Spleen (tissue), 11 donors: ENCODE measurements around the gene DACT1. TPM values are rescaled to one million over a fixed set of nuclear protein-coding genes. Genes with fewer than 3 reads are reported as not detected.

Experiments
- DNase-seq: peaks from one replicate; pipeline ENCODE4 v3.0.0-alpha.2; 2020
- H3K27ac ChIP-seq, 8 donors: fragments of 200-600 bp; sonication (generic) in 7 of 8; 1 replicate in 4 of 8; 2 replicates in 4 of 8; pipeline versions ENCODE4 v1.5.0 to v1.8.0; 2016 to 2021; ENCODE audit warnings: inconsistent platforms in 4 of 8, mild to moderate bottlenecking in 4 of 8, moderate library complexity in 1 of 8
- H3K27me3 ChIP-seq, 7 donors: fragments of 200-600 bp; sonication (generic) in 6 of 7; replicated peaks in 1 of 7; 1 replicate in 4 of 7; 2 replicates in 3 of 7; pipeline versions ENCODE4 v1.5.0 to v1.8.0; 2016 to 2021; ENCODE audit warnings: inconsistent platforms in 3 of 7, mild to moderate bottlenecking in 1 of 7
- H3K36me3 ChIP-seq, 6 donors: fragments of 200-600 bp; sonication (generic) in 5 of 6; 1 replicate in 4 of 6; 2 replicates in 2 of 6; pipeline versions ENCODE4 v1.5.0 to v1.8.0; 2016 to 2021; ENCODE audit warnings: inconsistent platforms in 2 of 6
- H3K4me1 ChIP-seq, 6 donors: fragments of 200-600 bp; sonication (generic) in 5 of 6; 1 replicate in 3 of 6; 2 replicates in 3 of 6; pipeline versions ENCODE4 v1.5.0 to v1.8.0; 2016 to 2021; ENCODE audit warnings: inconsistent platforms in 3 of 6
- H3K4me3 ChIP-seq, 8 donors: fragments of 200-600 bp; sonication (generic) in 7 of 8; 1 replicate in 4 of 8; 2 replicates in 4 of 8; pipeline versions ENCODE4 v1.5.0 to v1.8.0; 2016 to 2021; ENCODE audit warnings: inconsistent platforms in 4 of 8, mild to moderate bottlenecking in 4 of 8, moderate library complexity in 2 of 8
- H3K9me3 ChIP-seq, 8 donors: fragments of 200-600 bp; sonication (generic) in 7 of 8; 1 replicate in 4 of 8; 2 replicates in 4 of 8; pipeline versions ENCODE4 v1.5.0 to v1.8.0; 2016 to 2021; ENCODE audit warnings: inconsistent platforms in 4 of 8
- POLR2A ChIP-seq, 3 donors: fragments of 450-650 bp; IDR thresholded peaks; one replicate each; pipeline ENCODE4 v1.5.1; 2017; ENCODE audit warnings: antibody characterized with exemption in 3 of 3, mild to moderate bottlenecking in 1 of 3
- POLR2AphosphoS5 ChIP-seq, 3 donors: sonication (generic); formaldehyde crosslinking; IDR thresholded peaks; one replicate each; pipeline ENCODE4 v1.5.1; 2017; ENCODE audit warnings: antibody characterized with exemption in 3 of 3
- WGBS, 5 donors: extraction: QIAGEN DNeasy Blood & Tissue Kit in 3 of 5; methylation state at CpG; one replicate each; pipeline versions ENCODE4 v1.1.5 to v1.1.7; 2013 to 2018; 5-methylcytosine and 5-hydroxymethylcytosine counted together
- intact Hi-C: fragments of 100-400 bp; cut with DNase I; formaldehyde crosslinking; loops from one replicate; pipeline ENCODE4 v1.15.0; 2023; ENCODE audit warnings: low total_unique reads
- polyA plus RNA-seq, 3 donors: library from polyadenylated mRNA; stranded (reverse); fragments of 200-250 nt; gene quantifications; one replicate each; pipeline ENCODE4 v1.2.1, GENCODE V29; 2013
- total RNA-seq, 7 donors: library from RNA; depleted of rRNA in 3 of 7; stranded (reverse); fragments of >200 nt in 3 of 7; fragmentation: NEBNext Ultra II Directional in 4 of 7; extraction: Animal tissue kit (Norgen Biotek cat#: 25700) in 4 of 7; gene quantifications; one replicate each; pipeline versions ENCODE4 v1.1.0 to v1.2.1, GENCODE V29; 2016 to 2021
- TF ChIP-seq, protein P1 (sequence below), 11 experiments: fragments of 200-600 bp in 7 of 11; fragments of 450-650 bp in 4 of 11; sonication (generic) in 4 of 11; IDR thresholded peaks in 8 of 11; conservative IDR thresholded peaks in 3 of 11; 1 replicate in 7 of 11; 2 replicates in 4 of 11; pipeline versions ENCODE4 v1.4.0 to v1.8.0; 2016 to 2021; ENCODE audit warnings: antibody characterized with exemption in 11 of 11, inconsistent platforms in 4 of 11, mild to moderate bottlenecking in 1 of 11
- donor health status: healthy with polysubstance abuse.
- donor health status: DM: no; HTN: no; CAD: no; lungs with moderate emphysema.
- donor health status: DM: no; HTN: no; CAD: no.
- donor health status: Bipolar disorder and iron deficiency.
- donor health status: healthy.
- donor health status: DM: no; HTN: no; CAD: no.
- donor health status: DM: yes; HTN: yes; CAD: no.

The DACT1 gene
- total and polyA plus RNA-seq, 10 donors = 1.3 to 23.4 (median 8.6) TPM

DNA sequence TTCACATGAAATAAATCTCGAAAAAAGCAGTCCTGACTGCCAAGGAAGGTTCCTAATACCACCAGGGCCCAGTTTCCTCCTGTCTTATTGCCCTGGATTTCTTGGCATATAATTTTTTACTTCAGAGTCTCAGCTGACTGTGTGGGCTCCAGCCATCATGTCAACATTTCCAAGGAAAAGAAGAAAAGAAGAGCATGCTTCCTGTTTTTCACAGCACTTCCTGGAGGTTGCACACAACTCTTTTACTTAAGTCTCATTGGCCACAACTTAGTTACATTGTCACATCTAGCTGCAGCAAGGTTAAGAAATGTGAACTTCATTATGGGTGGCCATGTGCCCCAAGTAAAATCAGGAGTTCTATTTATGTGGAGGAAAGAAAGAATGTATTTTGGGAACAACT, 24.3 kb downstream of the DACT1 start:
- Histone ChIP-seq H3K36me3 (no peaks in the 10 kb centered on the region), H3K4me1 (peaks cover 0 to 10% (median 0%) of the 10 kb centered on the region in 6 donors), H3K4me3 (no peak overlapping the region), H3K9me3 (no peaks in the 10 kb centered on the region), H3K27ac (no peak overlapping the region), H3K27me3 (no peaks in the 10 kb centered on the region)
- intact Hi-C loops = no loop called here
- TF ChIP-seq, protein P1, sequence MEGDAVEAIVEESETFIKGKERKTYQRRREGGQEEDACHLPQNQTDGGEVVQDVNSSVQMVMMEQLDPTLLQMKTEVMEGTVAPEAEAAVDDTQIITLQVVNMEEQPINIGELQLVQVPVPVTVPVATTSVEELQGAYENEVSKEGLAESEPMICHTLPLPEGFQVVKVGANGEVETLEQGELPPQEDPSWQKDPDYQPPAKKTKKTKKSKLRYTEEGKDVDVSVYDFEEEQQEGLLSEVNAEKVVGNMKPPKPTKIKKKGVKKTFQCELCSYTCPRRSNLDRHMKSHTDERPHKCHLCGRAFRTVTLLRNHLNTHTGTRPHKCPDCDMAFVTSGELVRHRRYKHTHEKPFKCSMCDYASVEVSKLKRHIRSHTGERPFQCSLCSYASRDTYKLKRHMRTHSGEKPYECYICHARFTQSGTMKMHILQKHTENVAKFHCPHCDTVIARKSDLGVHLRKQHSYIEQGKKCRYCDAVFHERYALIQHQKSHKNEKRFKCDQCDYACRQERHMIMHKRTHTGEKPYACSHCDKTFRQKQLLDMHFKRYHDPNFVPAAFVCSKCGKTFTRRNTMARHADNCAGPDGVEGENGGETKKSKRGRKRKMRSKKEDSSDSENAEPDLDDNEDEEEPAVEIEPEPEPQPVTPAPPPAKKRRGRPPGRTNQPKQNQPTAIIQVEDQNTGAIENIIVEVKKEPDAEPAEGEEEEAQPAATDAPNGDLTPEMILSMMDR (IDR thresholded peaks at IDR 0.05 in 8 of 11, conservative IDR thresholded peaks at IDR 0.05 in 3 of 11) = no peak
- no peak for TF ChIP-seq POLR2AphosphoS5 (IDR thresholded peaks at IDR 0.05)
- no peak for TF ChIP-seq POLR2A (IDR thresholded peaks at IDR 0.05)
- 52 to 86% (median 75%) methylated on average over 1 of the region's 1 CpG for WGBS, 5 donors
- DNase-seq = no peak

DNA sequence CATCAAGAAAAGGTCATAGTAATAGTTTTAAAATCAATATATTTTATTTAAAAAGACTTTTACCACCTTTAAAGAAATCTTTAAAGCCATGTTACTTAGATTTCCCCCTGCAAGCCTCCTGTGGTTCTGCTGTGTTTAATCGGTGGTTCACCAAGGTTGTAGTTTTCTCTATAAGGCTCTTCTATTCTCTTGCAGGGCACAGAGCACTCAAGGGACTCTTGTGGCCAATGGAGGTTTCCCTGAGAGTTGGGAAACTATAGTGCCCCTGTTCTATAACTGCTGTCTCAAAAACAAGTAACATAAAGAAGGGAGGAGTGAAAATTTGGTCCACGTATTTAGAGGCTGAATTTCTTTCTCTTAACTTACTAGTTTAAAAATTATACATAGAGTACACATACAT, 25.0 kb downstream of the DACT1 start:
- no peaks in the 10 kb centered on the region for H3K9me3 ChIP-seq
- H3K4me1 ChIP-seq = peaks cover 0 to 10% (median 0%) of the 10 kb centered on the region in 6 donors
- H3K27me3 ChIP-seq = no peaks in the 10 kb centered on the region
- no peak overlapping the region for H3K4me3 ChIP-seq
- no peak for DNase-seq
- no peak for TF ChIP-seq POLR2A (IDR thresholded peaks at IDR 0.05)
- no peak for TF ChIP-seq POLR2AphosphoS5 (IDR thresholded peaks at IDR 0.05)
- TF ChIP-seq, protein P1 (IDR thresholded peaks at IDR 0.05 in 8 of 11, conservative IDR thresholded peaks at IDR 0.05 in 3 of 11) = no peak
- intact Hi-C loops = no loop called here
- no peaks in the 10 kb centered on the region for H3K36me3 ChIP-seq
- H3K27ac ChIP-seq = no peak overlapping the region
- 78 to 91% (median 79%) methylated on average over 2 of the region's 2 CpGs for WGBS, 5 donors

DNA sequence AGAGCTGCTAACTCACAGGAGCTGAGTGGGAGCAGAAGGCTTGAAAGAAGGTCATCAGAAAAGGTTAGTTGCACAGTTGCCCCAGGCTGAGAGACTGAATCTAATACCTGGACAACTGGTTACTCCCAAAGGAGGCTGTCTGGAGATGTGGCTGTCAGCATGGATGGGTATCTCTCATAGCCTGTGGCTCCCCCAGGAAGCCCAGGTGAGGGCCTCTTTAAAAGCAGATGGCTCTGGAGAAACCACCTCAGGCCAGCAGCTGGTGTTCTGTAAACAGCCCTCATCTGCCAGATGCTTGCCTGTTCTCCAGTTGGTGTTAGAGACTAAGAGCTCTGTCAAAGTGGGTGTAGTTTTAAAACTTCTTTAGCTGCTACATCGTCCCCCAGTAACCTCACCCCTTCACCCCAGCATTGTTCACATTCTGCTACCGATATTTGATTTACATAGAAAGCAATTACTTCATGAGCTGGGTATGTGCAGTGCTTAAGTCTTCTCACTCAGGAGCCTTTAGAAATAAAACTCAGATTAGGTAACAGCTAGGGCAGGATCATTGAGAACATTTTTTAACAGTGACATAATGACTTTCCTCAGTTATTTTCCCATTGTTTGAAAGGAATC, 25.8 kb downstream of the DACT1 start:
- intact Hi-C loops = no loop called here
- H3K27ac ChIP-seq = no peak overlapping the region
- H3K4me1 ChIP-seq = peaks cover 0 to 10% (median 0%) of the 10 kb centered on the region in 6 donors
- TF ChIP-seq, protein P1 (IDR thresholded peaks at IDR 0.05 in 8 of 11, conservative IDR thresholded peaks at IDR 0.05 in 3 of 11) = no peak
- TF ChIP-seq POLR2AphosphoS5 (IDR thresholded peaks at IDR 0.05) = no peak
- TF ChIP-seq POLR2A (IDR thresholded peaks at IDR 0.05) = no peak
- H3K27me3 ChIP-seq = no peaks in the 10 kb centered on the region
- WGBS, 5 donors = 65 to 88% (median 78%) methylated on average over 2 of the region's 2 CpGs
- no peak overlapping the region for H3K4me3 ChIP-seq
- no peak for DNase-seq
- no peaks in the 10 kb centered on the region for H3K36me3 ChIP-seq
- H3K9me3 ChIP-seq = no peaks in the 10 kb centered on the region

DNA sequence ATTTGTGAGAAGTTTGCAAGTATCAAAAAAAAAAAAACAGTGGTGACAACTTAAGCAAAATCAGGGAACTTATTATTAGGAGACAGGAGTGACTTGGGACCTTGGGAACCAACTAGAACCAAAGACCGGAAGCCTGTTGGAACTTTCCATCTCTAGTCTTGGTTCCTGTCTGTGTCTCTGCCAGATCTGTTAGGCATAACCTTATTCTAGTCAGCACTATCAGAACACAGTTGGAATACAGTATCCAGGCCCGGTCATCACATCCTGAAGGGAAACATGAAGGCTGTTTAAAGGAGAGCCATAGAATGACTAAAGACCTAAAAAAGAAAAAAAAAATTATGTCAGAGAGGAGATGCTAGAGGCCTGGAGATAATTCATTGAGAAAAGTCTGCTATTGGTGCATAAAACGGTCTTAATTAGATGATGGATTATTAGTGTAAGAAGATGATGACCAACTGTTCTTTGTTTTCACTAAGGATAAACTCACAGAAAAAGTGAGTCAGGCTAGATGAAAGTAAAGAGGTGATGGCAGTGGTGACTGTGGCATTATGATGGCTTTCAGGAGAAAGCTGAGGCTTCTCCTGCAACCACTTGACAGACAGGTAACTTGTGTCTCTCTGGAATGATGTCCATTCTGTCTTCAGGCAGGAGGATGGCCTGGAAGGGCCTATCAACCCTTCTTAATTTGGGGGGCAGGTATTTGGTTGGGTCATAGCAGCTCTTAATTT, 28.2 kb downstream of the DACT1 start:
- Histone ChIP-seq H3K36me3 (no peaks in the 10 kb centered on the region), H3K9me3 (no peaks in the 10 kb centered on the region), H3K4me3 (no peak overlapping the region), H3K4me1 (peaks cover 0 to 10% (median 0%) of the 10 kb centered on the region in 6 donors), H3K27ac (no peak overlapping the region), H3K27me3 (no peaks in the 10 kb centered on the region)
- 75 to 91% (median 85%) methylated on average over 3 of the region's 3 CpGs for WGBS, 5 donors
- TF ChIP-seq POLR2AphosphoS5 (IDR thresholded peaks at IDR 0.05) (no peak), POLR2A (IDR thresholded peaks at IDR 0.05) (no peak)
- TF ChIP-seq, protein P1 (IDR thresholded peaks at IDR 0.05 in 8 of 11, conservative IDR thresholded peaks at IDR 0.05 in 3 of 11) = no peak
- DNase-seq = no peak
- intact Hi-C loops = no loop called here
